HUES48 (cell line): ENCODE data around the gene RXRA.

Source experiments
- H3K27ac ChIP-seq: one replicate; pipeline ENCODE4 v1.7.0; 2013; ENCODE audit warnings: low read depth, low read length, inconsistent platforms
- H3K27me3 ChIP-seq: 2 replicates; pipeline ENCODE4 v1.6.1; 2013; ENCODE audit warnings: mild to moderate bottlenecking, low read length; ENCODE audit not compliant: control insufficient read depth, insufficient read depth
- H3K36me3 ChIP-seq: 2 replicates; pipeline ENCODE4 v1.6.1; 2013; ENCODE audit warnings: low read length; ENCODE audit not compliant: control insufficient read depth, insufficient read depth
- H3K4me1 ChIP-seq: 2 replicates; pipeline ENCODE4 v1.6.1; 2013; ENCODE audit warnings: mild to moderate bottlenecking, low read length; ENCODE audit not compliant: control insufficient read depth, insufficient read depth
- H3K4me3 ChIP-seq: 2 replicates; pipeline ENCODE4 v1.5.1; 2013; ENCODE audit warnings: mild to moderate bottlenecking, low read depth, low read length
- H3K9ac ChIP-seq: 2 replicates; pipeline ENCODE4 v1.6.1; 2013; ENCODE audit warnings: mild to moderate bottlenecking, low read depth, low read length, moderate library complexity
- H3K9me3 ChIP-seq: 2 replicates; pipeline ENCODE4 v1.6.1; 2013; ENCODE audit warnings: low read length; ENCODE audit not compliant: control insufficient read depth, insufficient read depth

RXRA gene

DNA sequence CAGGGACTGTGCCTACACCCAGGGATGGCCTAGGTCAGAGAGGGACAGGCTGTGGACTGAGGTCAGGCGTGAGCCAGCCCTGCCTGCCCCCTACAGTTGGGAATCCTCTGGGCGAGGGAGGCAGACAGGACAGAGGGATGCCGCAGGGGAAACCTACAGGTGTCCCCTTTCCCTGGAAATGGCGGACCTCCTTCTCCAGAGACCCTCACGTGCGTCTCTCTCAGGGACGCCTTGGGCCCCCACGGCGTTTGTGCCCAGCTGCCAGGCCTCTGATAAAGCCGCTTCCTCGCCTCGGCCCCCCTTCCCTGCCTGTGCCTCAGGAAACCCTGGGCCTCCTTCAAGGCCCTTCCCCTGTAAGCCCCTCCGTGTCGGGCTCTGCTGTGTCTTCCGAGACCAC is 129.3 kb downstream of the RXRA start:
- Histone ChIP-seq H3K27ac (no peak overlapping the region), H3K9ac (no peak overlapping the region), H3K4me3 (no peak overlapping the region), H3K9me3 (no peaks in the 10 kb centered on the region), H3K4me1 (no peaks in the 10 kb centered on the region), H3K27me3 (no peaks in the 10 kb centered on the region), H3K36me3 (no peaks in the 10 kb centered on the region)

DNA sequence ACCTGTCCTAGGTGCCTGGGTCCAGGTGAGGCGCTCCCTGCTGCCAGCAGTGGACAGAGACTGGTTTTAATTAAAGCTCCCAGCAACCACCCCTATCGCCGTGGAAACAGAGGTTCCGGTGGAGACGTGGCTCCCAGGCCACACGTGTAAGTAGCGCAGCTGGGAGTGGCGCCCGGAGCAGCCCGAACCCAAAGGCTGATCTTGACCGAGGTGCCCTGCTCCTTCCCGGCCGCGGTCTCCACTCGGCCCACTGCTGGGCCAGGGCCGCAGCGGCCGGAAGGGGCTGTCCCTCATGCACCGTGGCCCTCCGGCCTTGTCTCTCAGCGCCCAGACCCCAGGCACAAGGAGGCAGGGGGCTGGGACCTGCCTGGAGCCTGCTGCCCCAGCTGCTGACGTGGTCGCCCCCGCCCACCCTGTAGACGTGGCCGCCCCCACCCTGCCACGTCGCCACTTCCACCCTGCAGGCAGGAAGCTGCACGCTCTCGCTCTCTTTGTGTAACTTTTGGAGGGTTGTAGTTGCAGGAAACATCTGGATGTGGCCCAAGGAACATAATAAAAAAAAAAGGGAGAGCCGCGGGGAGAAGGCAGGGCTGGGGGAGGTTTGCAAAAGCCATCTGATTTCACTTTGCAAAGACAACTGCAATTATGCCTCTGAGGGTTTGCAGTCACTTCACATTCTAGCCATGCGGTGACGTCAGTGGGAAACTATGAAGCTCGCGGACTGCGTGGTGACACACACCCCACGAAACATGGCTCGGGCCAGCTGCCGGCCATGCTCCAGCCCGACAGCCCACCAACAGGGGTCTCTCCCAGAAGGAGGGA is 129.9 kb downstream of the RXRA start:
- Histone ChIP-seq H3K36me3 (no peaks in the 10 kb centered on the region), H3K27ac (no peak overlapping the region), H3K4me1 (no peaks in the 10 kb centered on the region), H3K9me3 (no peaks in the 10 kb centered on the region), H3K9ac (no peak overlapping the region), H3K4me3 (no peak overlapping the region), H3K27me3 (no peaks in the 10 kb centered on the region)

- Histone ChIP-seq H3K4me3 (no peak overlapping the region), H3K4me1 (no peaks in the 10 kb centered on the region), H3K9ac (no peak overlapping the region), H3K36me3 (no peaks in the 10 kb centered on the region), H3K27me3 (no peaks in the 10 kb centered on the region), H3K9me3 (no peaks in the 10 kb centered on the region), H3K27ac (no peak overlapping the region)
Observed at GRCh38 chr9:134456756-134457305, 130.6 kb downstream of the RXRA start.

GRCh38 chr9:134457321-134458206 is 131.3 kb downstream of the RXRA start:
- Histone ChIP-seq H3K4me1 (no peaks in the 10 kb centered on the region), H3K27me3 (no peaks in the 10 kb centered on the region), H3K9me3 (no peaks in the 10 kb centered on the region), H3K36me3 (no peaks in the 10 kb centered on the region), H3K9ac (no peak overlapping the region), H3K27ac (no peak overlapping the region), H3K4me3 (no peak overlapping the region)

DNA sequence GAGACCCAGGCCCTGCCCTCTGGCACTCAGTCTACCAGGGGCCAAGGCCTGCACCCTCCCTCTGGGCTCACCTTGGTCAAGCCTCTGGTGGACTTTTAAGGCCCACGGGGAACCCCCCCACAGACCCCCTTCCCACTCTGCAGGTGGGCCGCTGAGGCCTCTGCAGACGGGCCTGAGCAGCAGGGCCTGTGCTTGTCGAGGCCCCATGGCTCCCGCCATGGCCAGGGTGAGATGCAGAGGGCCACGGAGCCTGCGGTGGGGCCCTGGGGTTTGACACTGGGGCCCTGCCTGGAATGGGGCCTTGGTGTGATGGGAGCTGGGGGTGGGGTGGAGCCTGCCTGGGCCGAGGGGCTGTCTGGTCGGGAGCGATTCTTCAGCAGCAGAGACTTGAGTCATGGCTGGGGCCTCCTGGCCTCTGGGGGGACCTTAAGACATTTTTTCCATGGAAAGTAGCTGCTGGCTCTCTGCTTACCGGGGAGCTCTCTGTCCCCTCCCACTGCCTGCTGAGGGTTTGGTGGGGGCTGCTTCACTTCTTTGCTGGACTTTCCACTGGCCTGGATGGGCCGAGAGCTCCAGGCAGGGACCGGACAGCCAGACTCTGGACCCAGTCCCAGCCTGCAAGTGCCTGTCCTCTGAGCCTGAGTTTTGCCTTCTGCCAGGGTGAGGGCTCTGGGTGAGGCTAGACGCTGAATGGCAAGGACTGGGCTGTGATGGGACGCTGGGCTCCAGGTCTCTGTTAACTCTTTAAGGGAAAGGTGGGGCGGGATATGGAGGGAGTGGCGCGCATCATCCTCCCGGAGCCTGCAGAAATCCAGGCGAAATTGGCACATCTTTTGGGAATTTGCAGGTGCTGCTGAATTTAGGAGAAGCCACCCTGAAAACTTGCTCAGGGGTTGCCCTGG is 132.2 kb downstream of the RXRA start:
- Histone ChIP-seq H3K9ac (no peak overlapping the region), H3K27ac (no peak overlapping the region), H3K4me3 (no peak overlapping the region), H3K36me3 (no peaks in the 10 kb centered on the region), H3K27me3 (no peaks in the 10 kb centered on the region), H3K4me1 (no peaks in the 10 kb centered on the region), H3K9me3 (no peaks in the 10 kb centered on the region)

- Histone ChIP-seq H3K36me3 (no peaks in the 10 kb centered on the region), H3K27me3 (no peaks in the 10 kb centered on the region), H3K4me1 (no peaks in the 10 kb centered on the region), H3K9ac (no peak overlapping the region), H3K9me3 (no peaks in the 10 kb centered on the region), H3K27ac (no peak overlapping the region), H3K4me3 (no peak overlapping the region)
Observed at GRCh38 chr9:134459164-134459563, 132.9 kb downstream of the RXRA start.

DNA sequence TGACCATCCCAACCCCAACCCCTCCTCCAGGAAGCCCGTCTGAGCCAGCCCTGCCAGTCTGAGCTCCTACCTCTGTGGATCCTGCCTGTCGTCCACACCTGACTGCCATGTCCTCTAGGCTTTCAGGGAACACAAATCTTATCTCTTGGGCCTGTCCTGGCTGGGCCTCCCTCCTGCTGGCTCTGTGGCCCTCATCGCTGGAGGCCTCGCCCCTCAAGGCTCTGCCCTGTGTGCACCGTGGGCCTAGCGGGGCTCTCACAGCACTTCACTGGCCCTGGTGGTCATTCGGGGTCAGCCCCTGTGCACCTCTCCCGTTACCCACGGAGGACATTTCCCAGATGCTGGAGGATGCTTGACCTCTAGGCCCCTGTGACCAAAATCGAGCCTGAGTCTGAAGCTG is 133.3 kb downstream of the RXRA start:
- H3K27ac ChIP-seq = no peak overlapping the region
- H3K36me3 ChIP-seq = no peaks in the 10 kb centered on the region
- H3K9me3 ChIP-seq = no peaks in the 10 kb centered on the region
- no peak overlapping the region for H3K9ac ChIP-seq
- H3K4me3 ChIP-seq = no peak overlapping the region
- no peaks in the 10 kb centered on the region for H3K27me3 ChIP-seq
- H3K4me1 ChIP-seq = no peaks in the 10 kb centered on the region

DNA sequence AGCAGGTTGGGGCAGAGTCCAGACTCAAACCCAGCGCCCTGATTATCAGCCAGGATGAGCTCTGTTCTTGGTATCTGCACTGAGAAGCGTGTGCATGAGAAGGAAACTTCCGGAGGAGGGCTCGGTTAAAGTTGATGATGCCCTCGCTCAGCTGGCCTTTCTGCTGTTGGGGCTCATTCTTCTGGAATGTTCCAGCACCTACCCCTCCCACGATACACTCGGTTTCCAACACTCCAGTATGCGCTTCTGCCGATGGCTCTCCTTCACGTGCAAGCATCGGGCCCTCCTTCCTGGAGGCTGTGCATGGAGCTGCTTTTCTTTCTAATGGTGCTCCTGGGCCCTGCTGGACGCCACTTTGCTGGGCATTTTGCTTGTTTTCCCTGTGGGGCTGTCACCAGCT is 134.0 kb downstream of the RXRA start:
- no peak overlapping the region for H3K27ac ChIP-seq
- H3K27me3 ChIP-seq = no peaks in the 10 kb centered on the region
- H3K9ac ChIP-seq = no peak overlapping the region
- no peak overlapping the region for H3K4me3 ChIP-seq
- H3K4me1 ChIP-seq = no peaks in the 10 kb centered on the region
- no peaks in the 10 kb centered on the region for H3K36me3 ChIP-seq
- H3K9me3 ChIP-seq = no peaks in the 10 kb centered on the region

- H3K9me3 ChIP-seq = no peaks in the 10 kb centered on the region
- H3K27ac ChIP-seq = no peak overlapping the region
- H3K4me1 ChIP-seq = no peaks in the 10 kb centered on the region
- no peak overlapping the region for H3K9ac ChIP-seq
- no peak overlapping the region for H3K4me3 ChIP-seq
- H3K27me3 ChIP-seq = no peaks in the 10 kb centered on the region
- no peaks in the 10 kb centered on the region for H3K36me3 ChIP-seq
Observed at GRCh38 chr9:134460896-134461295, 134.6 kb downstream of the RXRA start.

GRCh38 chr9:134461426-134461982 is 135.2 kb downstream of the RXRA start:
- H3K9ac ChIP-seq = no peak overlapping the region
- no peaks in the 10 kb centered on the region for H3K27me3 ChIP-seq
- no peaks in the 10 kb centered on the region for H3K4me1 ChIP-seq
- H3K36me3 ChIP-seq = no peaks in the 10 kb centered on the region
- no peaks in the 10 kb centered on the region for H3K9me3 ChIP-seq
- no peak overlapping the region for H3K4me3 ChIP-seq
- no peak overlapping the region for H3K27ac ChIP-seq
